HFFc6 (cell line): Measurements from ENCODE around the gene RNF128. TPM values are rescaled to one million over a fixed set of nuclear protein-coding genes. Genes with fewer than 3 reads are reported as not detected.

ENCODE experiments used
- DNase-seq: peaks from one replicate; pipeline ENCODE4 v3.0.0-alpha.2; 2018
- H3K27ac Mint-ChIP-seq: 2 replicates; pipeline ENCODE4 v1.8.0; 2020; ENCODE audit warnings: mild to moderate bottlenecking, mixed read lengths
- H3K27me3 Mint-ChIP-seq: 2 replicates; pipeline ENCODE4 v1.8.0; 2021; ENCODE audit warnings: mild to moderate bottlenecking, moderate library complexity, mixed read lengths; ENCODE audit not compliant: insufficient read depth
- H3K36me3 Mint-ChIP-seq: 2 replicates; pipeline ENCODE4 v1.8.0; 2021; ENCODE audit warnings: low read depth, mixed read lengths
- H3K4me1 Mint-ChIP-seq: 2 replicates; pipeline ENCODE4 v1.8.0; 2020; ENCODE audit warnings: low read depth, mixed read lengths
- H3K4me3 Mint-ChIP-seq: 2 replicates; pipeline ENCODE4 v1.8.0; 2020; ENCODE audit warnings: mild to moderate bottlenecking, moderate library complexity, mixed read lengths
- H3K9me3 Mint-ChIP-seq: 2 replicates; pipeline ENCODE4 v1.8.0; 2020; ENCODE audit warnings: mild to moderate bottlenecking, mixed read lengths
- CTCF ChIP-seq: fragments of 200-600 bp; sonication (generic); IDR thresholded peaks from 2 replicates; pipeline ENCODE4 v1.5.0; 2021; ENCODE audit warnings: antibody characterized with exemption, mild to moderate bottlenecking
- total RNA-seq, 6 experiments: library from RNA; stranded (reverse); fragmentation: NEBNext Ultra II Directional; extraction: Animal tissue kit (Norgen Biotek cat#: 25700); gene quantifications; 2 replicates in 1 of 6; 3 replicates in 5 of 6; pipeline ENCODE4 v1.2.3, GENCODE V29; 2021

Gene RNF128
- total RNA-seq, 6 experiments from 2014 or later: 0.07 to 0.14 (median 0.07) TPM; not detected in 2

- DNase-seq: no peak
- no peak overlapping the region for H3K27ac Mint-ChIP-seq
- H3K9me3 Mint-ChIP-seq: no peaks in the 10 kb centered on the region
- no peak for TF ChIP-seq CTCF
- H3K27me3 Mint-ChIP-seq: no peaks in the 10 kb centered on the region; the same call in 1 of the 2 replicates
- no peaks in the 10 kb centered on the region for H3K36me3 Mint-ChIP-seq
- no peaks in the 10 kb centered on the region for H3K4me1 Mint-ChIP-seq
- H3K4me3 Mint-ChIP-seq: no peak overlapping the region
These were observed 53.8 kb downstream of the RNF128 start for GRCh38 chrX:106780264-106780663.

GRCh38 chrX:106780664-106781377 is 54.3 kb downstream of the RNF128 start:
- Mint-ChIP-seq H3K36me3 (no peaks in the 10 kb centered on the region), H3K27me3 (no peaks in the 10 kb centered on the region; the same call in 1 of the 2 replicates), H3K4me1 (no peaks in the 10 kb centered on the region), H3K27ac (no peak overlapping the region), H3K4me3 (no peak overlapping the region), H3K9me3 (no peaks in the 10 kb centered on the region)
- no peak for TF ChIP-seq CTCF
- no peak for DNase-seq

GRCh38 chrX:106783716-106784115 is 57.2 kb downstream of the RNF128 start:
- H3K4me1 Mint-ChIP-seq: no peaks in the 10 kb centered on the region
- no peaks in the 10 kb centered on the region for H3K36me3 Mint-ChIP-seq
- H3K27ac Mint-ChIP-seq: no peak overlapping the region
- no peak for DNase-seq
- TF ChIP-seq CTCF: no peak
- H3K4me3 Mint-ChIP-seq: no peak overlapping the region
- H3K9me3 Mint-ChIP-seq: no peaks in the 10 kb centered on the region
- no peaks in the 10 kb centered on the region; the same call in 1 of the 2 replicates for H3K27me3 Mint-ChIP-seq

GRCh38 chrX:106791495-106791894 is 65.0 kb downstream of the RNF128 start:
- no peaks in the 10 kb centered on the region for H3K27me3 Mint-ChIP-seq
- DNase-seq: no peak
- TF ChIP-seq CTCF: peak; percentile 59

GRCh38 chrX:106802063-106802387 is 75.5 kb downstream of the RNF128 start:
- peaks cover 11% of the 10 kb centered on the region for H3K27me3 Mint-ChIP-seq
- DNase-seq: peak; percentile 22

More at GRCh38 chrX:106791495-106791894, 65.0 kb downstream of the RNF128 start:
- H3K27ac Mint-ChIP-seq: no peak overlapping the region
- no peaks in the 10 kb centered on the region for H3K4me1 Mint-ChIP-seq
- H3K9me3 Mint-ChIP-seq: no peaks in the 10 kb centered on the region
- no peaks in the 10 kb centered on the region for H3K36me3 Mint-ChIP-seq
- no peak overlapping the region for H3K4me3 Mint-ChIP-seq

More at GRCh38 chrX:106802063-106802387, 75.5 kb downstream of the RNF128 start:
- H3K9me3 Mint-ChIP-seq: no peaks in the 10 kb centered on the region
- H3K36me3 Mint-ChIP-seq: no peaks in the 10 kb centered on the region; the same call in 1 of the 2 replicates
- peak overlapping the region; percentile 95 for H3K27ac Mint-ChIP-seq
- TF ChIP-seq CTCF: no peak
- H3K4me3 Mint-ChIP-seq: peak overlapping the region; percentile 96
- peaks cover 20% of the 10 kb centered on the region for H3K4me1 Mint-ChIP-seq
